BE2C (cell line): ENCODE results near the gene RRM2.

Experiments used
- DNase-seq: peaks from one replicate; pipeline ENCODE4 v3.0.0-alpha.2; 2020
- H3K27me3 ChIP-seq: fragments of 250-450 bp; sonication (Bioruptor Pico); 2 replicates; pipeline ENCODE4 v1.5.1; 2020; ENCODE audit warnings: mild to moderate bottlenecking
- H3K36me3 ChIP-seq: fragments of 250-450 bp; sonication (Bioruptor Pico); 2 replicates; pipeline ENCODE4 v1.5.1; 2020; ENCODE audit warnings: mild to moderate bottlenecking
- H3K4me1 ChIP-seq: fragments of 250-450 bp; sonication (Bioruptor Pico); 2 replicates; pipeline ENCODE4 v1.5.1; 2020
- H3K4me3 ChIP-seq: 2 replicates; pipeline ENCODE4 v1.5.1; 2011; ENCODE audit warnings: low read depth, low read length
- H3K9me3 ChIP-seq: fragments of 250-450 bp; sonication (Bioruptor Pico); 2 replicates; pipeline ENCODE4 v1.5.1; 2020
- CTCF ChIP-seq: IDR thresholded peaks from 2 replicates; pipeline ENCODE4 v1.5.1; 2012; ENCODE audit warnings: mild to moderate bottlenecking, low read depth, low read length

The RRM2 gene

DNA sequence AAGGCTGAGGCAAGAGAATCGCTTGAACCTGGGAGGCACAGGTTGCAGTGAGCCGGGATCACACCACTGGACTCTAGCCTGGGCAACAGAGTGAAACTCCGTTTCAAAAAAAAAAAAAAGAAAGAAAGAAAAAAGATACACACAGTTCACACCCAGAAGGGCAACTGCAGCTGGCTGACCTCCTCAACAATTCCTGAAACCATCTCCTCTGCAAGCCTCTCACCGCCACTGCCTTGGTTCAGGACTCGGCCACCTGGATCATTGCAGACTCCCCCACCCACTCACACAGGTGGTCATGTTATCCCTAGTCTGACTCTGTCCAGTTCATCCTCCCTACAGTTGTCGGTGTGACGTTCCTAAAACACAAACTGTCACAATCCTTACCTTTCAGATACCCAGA, 44.5 kb upstream of the RRM2 start:
- Histone ChIP-seq H3K4me3 (no peak overlapping the region), H3K9me3 (no peaks in the 10 kb centered on the region), H3K36me3 (no peaks in the 10 kb centered on the region), H3K27me3 (peaks cover 96% of the 10 kb centered on the region), H3K4me1 (no peaks in the 10 kb centered on the region)
- DNase-seq, result no peak
- TF ChIP-seq CTCF, result no peak

- no peaks in the 10 kb centered on the region for H3K36me3 ChIP-seq
- no peaks in the 10 kb centered on the region; the same call in 1 of the 2 replicates for H3K9me3 ChIP-seq
- TF ChIP-seq CTCF, result no peak
- DNase-seq, result no peak
- H3K4me3 ChIP-seq, result no peak overlapping the region
- H3K27me3 ChIP-seq, result peaks cover 100% of the 10 kb centered on the region
- H3K4me1 ChIP-seq, result no peaks in the 10 kb centered on the region
Measured at GRCh38 chr2:10078704-10079265, 43.8 kb upstream of the RRM2 start.

DNA sequence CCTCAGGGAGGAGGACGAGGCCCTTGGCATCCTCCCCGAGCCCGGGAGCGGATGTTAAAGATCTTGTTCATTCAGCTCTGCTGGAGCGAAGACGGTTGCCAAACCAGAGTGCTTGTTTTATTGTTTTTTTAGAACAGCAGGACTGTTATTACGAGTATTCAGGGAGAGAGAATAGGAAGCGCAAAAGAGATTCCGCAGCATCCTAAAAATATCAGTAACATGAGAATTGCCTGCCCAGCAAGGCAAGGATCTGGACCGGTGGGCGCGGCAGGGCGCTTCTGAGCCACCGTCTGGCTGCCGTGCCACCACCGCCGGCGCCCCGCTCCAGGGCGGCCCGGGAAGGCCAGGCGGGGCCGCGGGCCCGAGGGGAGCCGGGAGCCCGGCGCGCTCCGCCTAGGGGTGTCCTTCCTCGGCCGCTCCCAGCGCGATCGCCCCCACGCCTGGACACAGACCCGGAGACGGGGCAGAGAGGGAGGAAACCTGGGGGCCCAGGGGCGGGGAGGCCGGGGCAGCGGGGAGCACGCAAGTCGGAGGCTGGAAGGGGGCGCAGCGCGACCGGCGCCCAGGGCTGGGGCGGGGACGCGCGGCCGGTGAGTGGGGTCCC, 43.2 kb upstream of the RRM2 start:
- no peak for TF ChIP-seq CTCF
- peaks cover 100% of the 10 kb centered on the region for H3K27me3 ChIP-seq
- H3K36me3 ChIP-seq, result no peaks in the 10 kb centered on the region
- H3K4me3 ChIP-seq, result peak overlapping the region; percentile 10; the same call in 1 of the 2 replicates
- no peak for DNase-seq
- no peaks in the 10 kb centered on the region; the same call in 1 of the 2 replicates for H3K4me1 ChIP-seq
- H3K9me3 ChIP-seq, result no peaks in the 10 kb centered on the region; the same call in 1 of the 2 replicates

- no peak for DNase-seq
- H3K4me3 ChIP-seq, result peak within 1 kb of the TSS; percentile 10; the same call in 1 of the 2 replicates
- no peaks in the 10 kb centered on the region for H3K36me3 ChIP-seq
- peaks cover 98% of the 10 kb centered on the region for H3K27me3 ChIP-seq
- H3K9me3 ChIP-seq, result no peaks in the 10 kb centered on the region; the same call in 1 of the 2 replicates
- H3K4me1 ChIP-seq, result no peaks in the 10 kb centered on the region; the same call in 1 of the 2 replicates
- TF ChIP-seq CTCF, result no peak
Measured at GRCh38 chr2:10079870-10080535, 42.5 kb upstream of the RRM2 start, which contains the start of gene CYS1. CYS1 (minus strand) TSS chr2:10080411; CDS start chr2:10080223, 188 bp downstream.

DNA sequence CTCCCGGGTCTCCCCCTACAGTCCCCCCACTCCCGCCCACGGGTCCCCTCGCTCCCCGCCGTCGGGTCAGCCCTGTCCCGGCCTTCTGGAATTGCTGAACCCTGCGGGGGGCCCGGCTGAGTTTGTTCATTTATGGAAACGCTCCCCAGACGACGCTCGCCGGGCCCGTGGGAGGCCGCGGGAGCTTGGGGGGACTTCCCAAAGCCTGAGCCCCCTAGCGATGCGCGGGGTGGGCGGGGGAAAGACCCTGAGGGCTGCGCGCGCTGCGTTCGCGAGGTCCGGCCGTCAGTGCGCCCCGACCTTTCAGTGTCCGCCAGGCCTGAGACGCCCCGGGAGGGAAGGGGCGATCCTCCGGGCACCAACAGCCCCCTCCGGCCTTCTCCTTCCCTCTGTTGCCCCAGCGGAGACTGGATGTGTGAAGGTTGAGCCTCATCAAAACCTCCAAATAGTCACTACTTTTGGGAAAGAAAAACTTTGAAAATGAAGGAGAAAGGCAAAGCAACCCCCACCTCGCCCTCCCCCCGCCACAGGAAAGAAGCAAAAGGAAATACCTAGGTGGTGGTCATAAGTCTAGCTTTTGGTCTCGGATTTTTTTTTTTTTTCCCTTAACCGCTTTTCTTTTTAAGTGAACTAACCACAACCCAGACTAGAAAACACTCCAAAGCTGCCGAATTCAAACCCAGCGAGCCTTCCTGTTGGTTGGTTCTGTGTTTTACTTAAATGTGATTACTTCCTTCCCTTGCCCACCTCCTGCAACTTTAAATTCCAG, 41.8 kb upstream of the RRM2 start:
- no peak for DNase-seq
- TF ChIP-seq CTCF, result no peak
- no peak overlapping the region for H3K4me3 ChIP-seq
- peaks cover 98% of the 10 kb centered on the region for H3K27me3 ChIP-seq
- H3K9me3 ChIP-seq, result no peaks in the 10 kb centered on the region; the same call in 1 of the 2 replicates
- H3K4me1 ChIP-seq, result no peaks in the 10 kb centered on the region; the same call in 1 of the 2 replicates
- no peaks in the 10 kb centered on the region for H3K36me3 ChIP-seq
